Measurements from ENCODE around the gene CELF2.
"Not testable (repeated sequence)": the region's sequence is repeated elsewhere in the genome, so short reads cannot be mapped to it uniquely, and the experiment has no call there.

- TF ChIP-seq EZH2 (IDR thresholded peaks at IDR 0.05; ENCODE audit: borderline replicate concordance, low read depth, low read length, poor library complexity, severe bottlenecking); CTCF (conservative IDR thresholded peaks at IDR 0.05; ENCODE audit: low read depth, low read length): not testable (repeated sequence)
Measured at GRCh38 chr10:11347580-11347979, 329.9 kb downstream of the CELF2 start.
